Gastroesophageal sphincter (tissue), 3 donors: ENCODE measurements around the gene DDX3X.

Experiments used
- POLR2AphosphoS5 ChIP-seq: sonication (generic); formaldehyde crosslinking; IDR thresholded peaks from one replicate; pipeline ENCODE4 v1.6.1; 2017; ENCODE audit warnings: antibody characterized with exemption
- TF ChIP-seq, protein P1 (sequence below), 4 experiments: fragments of 200-600 bp in 2 of 4; fragments of 450-650 bp in 2 of 4; sonication (generic) in 1 of 4; IDR thresholded peaks; one replicate each; pipeline ENCODE4 v1.5.1; 2017 to 2019; ENCODE audit warnings: antibody characterized with exemption in 4 of 4, mild to moderate bottlenecking in 2 of 4, moderate library complexity in 2 of 4

DNA sequence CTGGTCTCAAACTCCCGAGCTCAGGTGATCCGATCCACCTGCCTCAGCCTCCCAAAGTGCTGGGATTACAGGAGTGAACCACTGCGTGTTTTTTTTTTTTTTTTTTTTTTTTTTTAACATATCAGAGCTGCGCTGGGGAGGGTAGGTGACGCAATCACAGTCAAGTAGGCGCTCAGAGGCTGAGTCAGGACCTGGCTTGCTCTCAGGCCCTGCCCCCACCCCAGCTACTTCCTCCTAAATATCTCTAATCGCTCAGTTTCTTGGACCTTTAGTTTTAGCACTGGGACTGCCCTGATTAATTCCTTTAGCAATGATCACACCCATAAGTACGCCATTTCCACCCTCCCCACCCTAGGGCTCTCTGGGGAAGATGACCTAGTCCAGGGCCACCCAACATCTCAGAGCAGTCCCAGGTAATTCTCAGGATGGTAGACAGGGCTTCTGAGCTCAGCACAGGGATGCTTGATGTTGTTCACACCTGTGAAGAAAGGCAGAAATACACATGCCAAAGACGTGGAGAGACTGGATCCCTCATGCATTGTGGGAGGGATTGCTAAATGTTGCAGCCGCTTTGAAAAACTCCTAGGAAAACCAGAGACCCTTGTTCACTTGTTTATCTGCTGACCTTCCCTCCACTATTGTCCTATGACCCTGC, 50.2 kb downstream of the DDX3X start:
- no peak for TF ChIP-seq POLR2AphosphoS5
- TF ChIP-seq, protein P1, sequence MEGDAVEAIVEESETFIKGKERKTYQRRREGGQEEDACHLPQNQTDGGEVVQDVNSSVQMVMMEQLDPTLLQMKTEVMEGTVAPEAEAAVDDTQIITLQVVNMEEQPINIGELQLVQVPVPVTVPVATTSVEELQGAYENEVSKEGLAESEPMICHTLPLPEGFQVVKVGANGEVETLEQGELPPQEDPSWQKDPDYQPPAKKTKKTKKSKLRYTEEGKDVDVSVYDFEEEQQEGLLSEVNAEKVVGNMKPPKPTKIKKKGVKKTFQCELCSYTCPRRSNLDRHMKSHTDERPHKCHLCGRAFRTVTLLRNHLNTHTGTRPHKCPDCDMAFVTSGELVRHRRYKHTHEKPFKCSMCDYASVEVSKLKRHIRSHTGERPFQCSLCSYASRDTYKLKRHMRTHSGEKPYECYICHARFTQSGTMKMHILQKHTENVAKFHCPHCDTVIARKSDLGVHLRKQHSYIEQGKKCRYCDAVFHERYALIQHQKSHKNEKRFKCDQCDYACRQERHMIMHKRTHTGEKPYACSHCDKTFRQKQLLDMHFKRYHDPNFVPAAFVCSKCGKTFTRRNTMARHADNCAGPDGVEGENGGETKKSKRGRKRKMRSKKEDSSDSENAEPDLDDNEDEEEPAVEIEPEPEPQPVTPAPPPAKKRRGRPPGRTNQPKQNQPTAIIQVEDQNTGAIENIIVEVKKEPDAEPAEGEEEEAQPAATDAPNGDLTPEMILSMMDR (IDR thresholded peaks at IDR 0.05): no peak
